HG02981 (cell line): ENCODE data around the gene ROMO1.
"Not testable (repeated sequence)": the region's sequence is repeated elsewhere in the genome, so short reads cannot be mapped to it uniquely, and the experiment has no call there.

Experiments used
- ATAC-seq: cut with Tn5 transposase; IDR thresholded peaks from one replicate; pipeline ENCODE4 v1.9.1; 2021; ENCODE audit warnings: mild to moderate bottlenecking, moderate library complexity; ENCODE audit not compliant: unreplicated experiment

The ROMO1 gene

GRCh38 chr20:35680452-35681183 is 18.6 kb upstream of the ROMO1 start:
- no peak for ATAC-seq

- ATAC-seq = no peak
Observed at GRCh38 chr20:35681960-35682359, 17.2 kb upstream of the ROMO1 start.

- ATAC-seq = not testable (repeated sequence)
Observed at GRCh38 chr20:35685368-35685767, 13.8 kb upstream of the ROMO1 start.

GRCh38 chr20:35686872-35687271 is 12.3 kb upstream of the ROMO1 start:
- ATAC-seq = not testable (repeated sequence)

GRCh38 chr20:35690265-35690664 is 8.9 kb upstream of the ROMO1 start:
- ATAC-seq = no peak

GRCh38 chr20:35695245-35695749 is 3.9 kb upstream of the ROMO1 start:
- no peak for ATAC-seq

- ATAC-seq = no peak
Observed at GRCh38 chr20:35695978-35696377, 3.2 kb upstream of the ROMO1 start.

GRCh38 chr20:35697696-35698297 is 1.4 kb upstream of the ROMO1 start:
- ATAC-seq = no peak

GRCh38 chr20:35698298-35699126 is 693 bp upstream of the ROMO1 start:
- peak; percentile 21 for ATAC-seq

GRCh38 chr20:35699957-35700624 is 886 bp downstream of the ROMO1 start:
- no peak for ATAC-seq

- no peak for ATAC-seq
Observed at GRCh38 chr20:35700625-35701148, 1.5 kb downstream of the ROMO1 start.

- ATAC-seq = no peak
Observed at GRCh38 chr20:35702051-35702823, 3.0 kb downstream of the ROMO1 start.

- ATAC-seq = no peak
Observed at GRCh38 chr20:35702824-35703695, 3.9 kb downstream of the ROMO1 start.

- ATAC-seq = no peak
Observed at GRCh38 chr20:35704514-35705261, 5.5 kb downstream of the ROMO1 start.

- ATAC-seq = not testable (repeated sequence)
Observed at GRCh38 chr20:35705894-35706293, 6.7 kb downstream of the ROMO1 start.

- not testable (repeated sequence) for ATAC-seq
Observed at GRCh38 chr20:35706591-35707529, 7.7 kb downstream of the ROMO1 start.

- no peak for ATAC-seq
Observed at GRCh38 chr20:35708502-35708901, 9.3 kb downstream of the ROMO1 start.
